Urinary bladder (tissue), 4 donors: ENCODE data around the gene ARID5B. TPM values are rescaled to one million over a fixed set of nuclear protein-coding genes. Genes with fewer than 3 reads are reported as not detected.
"Not testable (repeated sequence)": the region's sequence is repeated elsewhere in the genome, so short reads cannot be mapped to it uniquely, and the experiment has no call there.

ENCODE experiments used
- DNase-seq: peaks from one replicate; pipeline ENCODE4 v3.0.0-alpha.2; 2015; ENCODE audit errors: extremely low spot score
- H3K27ac ChIP-seq: one replicate; pipeline ENCODE4 v1.5.1; 2013; ENCODE audit warnings: low read depth, mild to moderate bottlenecking, moderate library complexity
- H3K36me3 ChIP-seq: one replicate; pipeline ENCODE4 v1.6.1; 2013; ENCODE audit warnings: mild to moderate bottlenecking, moderate library complexity; ENCODE audit not compliant: insufficient read depth
- H3K4me1 ChIP-seq: one replicate; pipeline ENCODE4 v1.6.1; 2013; ENCODE audit warnings: mild to moderate bottlenecking, moderate library complexity; ENCODE audit not compliant: insufficient read depth
- H3K4me3 ChIP-seq: one replicate; pipeline ENCODE4 v1.5.1; 2013; ENCODE audit warnings: low read depth, low read length
- WGBS: extraction: QIAGEN DNeasy Blood & Tissue Kit; methylation state at CpG from one replicate; pipeline ENCODE4 v1.1.7; 2013; 5-methylcytosine and 5-hydroxymethylcytosine counted together
- polyA plus RNA-seq: library from polyadenylated mRNA; stranded (reverse); fragments of 200-250 nt; gene quantifications from one replicate; pipeline ENCODE4 v1.2.3, GENCODE V29; 2013
- total RNA-seq: library from RNA; depleted of rRNA; stranded (reverse); fragments of >200 nt; gene quantifications from one replicate; pipeline ENCODE4 v1.2.3, GENCODE V29; 2014
- donor health status: healthy with polysubstance abuse.
- donor health status: healthy.

The ARID5B gene
- total RNA-seq (52.5 TPM), polyA plus RNA-seq (23.5 TPM)

- under 1% methylated on average over 34 of the region's 34 CpGs for WGBS
- Histone ChIP-seq H3K36me3 (no peaks in the 10 kb centered on the region), H3K27ac (peak within 1 kb of the TSS; percentile 97), H3K4me1 (no peaks in the 10 kb centered on the region), H3K4me3 (peak within 1 kb of the TSS; percentile 89)
- peak; percentile 57 for DNase-seq
Measured at GRCh38 chr10:61900829-61901792, at the start of gene ARID5B. TSS of gene ARID5B (plus strand) at chr10:61901699. CDS start at chr10:61901710, 11 bp downstream.

DNA sequence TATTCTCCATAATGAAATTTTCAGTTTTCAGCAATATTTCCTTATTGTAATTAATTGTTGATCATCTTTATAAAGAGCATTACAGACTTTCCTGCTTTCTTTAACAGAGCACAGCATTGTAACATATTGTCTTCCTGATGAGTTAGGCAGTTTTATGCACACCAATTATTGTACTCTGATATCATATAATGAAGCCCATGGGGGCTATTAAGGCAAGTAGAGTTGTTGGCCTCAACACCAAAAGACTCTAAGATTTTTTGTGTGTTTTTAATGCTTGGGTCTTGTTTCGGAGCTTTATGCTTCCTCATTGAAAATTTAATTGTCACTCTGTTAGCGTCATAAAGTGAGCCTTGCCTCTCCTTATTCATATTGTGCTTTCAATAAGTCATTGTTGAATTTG is 49.2 kb upstream of the ARID5B start:
- H3K36me3 ChIP-seq = no peaks in the 10 kb centered on the region
- 85% methylated on average over 2 of the region's 2 CpGs for WGBS
- H3K27ac ChIP-seq = no peak overlapping the region
- DNase-seq = no peak
- H3K4me3 ChIP-seq = no peak overlapping the region
- H3K4me1 ChIP-seq = no peaks in the 10 kb centered on the region

- no peak overlapping the region for H3K27ac ChIP-seq
- 91% methylated on average over 3 of the region's 3 CpGs for WGBS
- DNase-seq = no peak
- no peaks in the 10 kb centered on the region for H3K36me3 ChIP-seq
- no peaks in the 10 kb centered on the region for H3K4me1 ChIP-seq
- H3K4me3 ChIP-seq = no peak overlapping the region
Measured at GRCh38 chr10:61855771-61856170, 45.7 kb upstream of the ARID5B start.

DNA sequence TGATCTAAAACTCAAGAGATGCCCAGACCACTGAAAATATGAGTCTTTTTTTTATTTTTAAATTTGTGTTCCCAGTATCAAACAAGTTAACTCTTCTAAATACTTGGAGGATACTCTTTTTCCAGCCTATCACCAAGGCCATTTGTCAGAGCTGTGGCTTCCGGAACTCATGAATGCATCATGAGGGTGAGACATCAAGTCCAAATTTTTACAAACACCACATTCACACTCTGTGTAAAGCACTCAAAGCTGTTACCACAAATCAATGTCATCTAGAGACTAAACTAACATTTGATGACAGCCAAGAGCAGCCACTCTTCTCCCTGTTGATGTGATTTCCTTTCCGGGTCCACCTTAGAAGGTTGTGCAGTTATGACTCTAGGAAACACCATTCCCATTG is 43.8 kb upstream of the ARID5B start:
- Histone ChIP-seq H3K4me1 (no peaks in the 10 kb centered on the region), H3K36me3 (no peaks in the 10 kb centered on the region), H3K4me3 (no peak overlapping the region), H3K27ac (no peak overlapping the region)
- 96% methylated on average over 2 of the region's 2 CpGs for WGBS
- no peak for DNase-seq

DNA sequence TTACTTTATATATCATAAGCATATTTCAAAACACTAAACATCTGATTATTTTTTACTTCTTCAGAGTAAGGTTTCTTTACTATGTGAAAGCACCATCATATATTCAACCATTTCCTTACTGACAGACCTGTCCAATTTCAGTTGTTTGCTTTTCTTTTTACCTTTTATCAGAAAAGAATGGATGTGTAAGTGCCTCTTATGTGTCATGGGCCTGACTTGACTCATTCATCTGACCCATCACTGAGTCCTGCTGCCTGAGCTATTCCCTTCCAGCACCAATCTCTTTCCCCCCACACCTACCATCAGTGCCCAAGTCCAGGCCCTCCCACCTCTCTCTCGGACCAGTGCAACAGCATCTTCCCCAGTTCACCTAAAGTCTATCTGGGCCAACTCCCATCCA is 41.7 kb upstream of the ARID5B start:
- no peaks in the 10 kb centered on the region for H3K36me3 ChIP-seq
- no peaks in the 10 kb centered on the region for H3K4me1 ChIP-seq
- no peak for DNase-seq
- no peak overlapping the region for H3K27ac ChIP-seq
- H3K4me3 ChIP-seq = no peak overlapping the region
- 98% methylated on average over 1 of the region's 1 CpG for WGBS

DNA sequence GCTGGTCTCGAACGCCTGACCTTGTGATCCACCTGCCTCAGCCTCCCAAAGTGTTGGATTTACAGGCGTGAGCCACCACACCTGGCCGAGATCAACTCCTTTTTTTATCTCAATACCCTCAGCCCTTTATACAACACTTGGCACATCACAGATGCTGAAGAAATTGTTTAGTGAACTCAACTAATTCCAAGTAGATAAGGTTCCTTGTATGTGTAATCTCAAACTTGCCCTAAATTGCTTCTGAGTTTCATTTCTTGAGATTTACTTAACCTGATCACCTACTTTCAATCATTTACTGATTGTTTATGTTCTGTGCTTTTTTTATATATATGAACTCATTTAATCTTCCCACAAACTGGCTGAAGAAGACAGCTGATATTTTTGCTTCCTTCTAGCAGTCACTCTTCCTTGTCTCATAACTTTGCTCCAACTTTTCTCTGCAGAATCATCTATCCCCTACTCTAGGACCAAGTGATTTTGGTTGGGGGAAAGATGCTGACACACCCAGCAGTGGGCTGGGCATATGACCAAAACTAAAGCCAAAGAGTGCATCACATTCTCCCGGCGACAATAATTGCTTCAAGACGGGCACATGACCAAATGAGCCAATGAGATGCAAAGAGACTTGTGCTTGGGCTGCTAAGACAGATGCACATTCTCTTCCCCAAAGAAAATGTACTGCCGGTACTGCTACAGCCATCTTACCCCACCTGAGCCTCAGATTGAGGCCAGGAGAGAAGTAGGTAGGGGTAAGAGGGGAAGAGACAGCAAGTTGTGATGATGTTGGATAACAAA is 40.3 kb upstream of the ARID5B start:
- H3K36me3 ChIP-seq = no peaks in the 10 kb centered on the region
- no peaks in the 10 kb centered on the region for H3K4me1 ChIP-seq
- DNase-seq = no peak
- no peak overlapping the region for H3K27ac ChIP-seq
- H3K4me3 ChIP-seq = no peak overlapping the region
- 80% methylated on average over 8 of the region's 8 CpGs for WGBS

DNA sequence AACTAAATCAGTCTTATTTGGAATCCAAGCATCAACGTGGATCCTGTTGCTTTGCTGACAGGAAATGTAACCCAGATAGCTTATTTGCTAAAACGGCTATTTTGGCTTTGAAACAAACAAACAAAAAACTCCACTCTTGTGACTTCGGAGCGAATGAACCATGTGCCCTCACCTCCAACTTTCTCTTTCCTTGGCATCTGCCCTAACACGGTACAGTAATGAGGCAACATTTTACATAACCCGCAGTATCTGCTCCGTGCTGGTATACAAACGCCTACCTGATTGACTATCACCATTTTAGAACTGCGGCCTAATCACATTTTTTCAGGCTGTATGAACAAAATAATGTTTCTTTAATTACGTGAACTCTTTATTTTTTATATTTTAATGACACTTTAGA is 37.5 kb upstream of the ARID5B start:
- Histone ChIP-seq H3K4me3 (no peak overlapping the region), H3K27ac (no peak overlapping the region), H3K36me3 (no peaks in the 10 kb centered on the region), H3K4me1 (no peaks in the 10 kb centered on the region)
- 84% methylated on average over 10 of the region's 10 CpGs for WGBS
- no peak for DNase-seq

DNA sequence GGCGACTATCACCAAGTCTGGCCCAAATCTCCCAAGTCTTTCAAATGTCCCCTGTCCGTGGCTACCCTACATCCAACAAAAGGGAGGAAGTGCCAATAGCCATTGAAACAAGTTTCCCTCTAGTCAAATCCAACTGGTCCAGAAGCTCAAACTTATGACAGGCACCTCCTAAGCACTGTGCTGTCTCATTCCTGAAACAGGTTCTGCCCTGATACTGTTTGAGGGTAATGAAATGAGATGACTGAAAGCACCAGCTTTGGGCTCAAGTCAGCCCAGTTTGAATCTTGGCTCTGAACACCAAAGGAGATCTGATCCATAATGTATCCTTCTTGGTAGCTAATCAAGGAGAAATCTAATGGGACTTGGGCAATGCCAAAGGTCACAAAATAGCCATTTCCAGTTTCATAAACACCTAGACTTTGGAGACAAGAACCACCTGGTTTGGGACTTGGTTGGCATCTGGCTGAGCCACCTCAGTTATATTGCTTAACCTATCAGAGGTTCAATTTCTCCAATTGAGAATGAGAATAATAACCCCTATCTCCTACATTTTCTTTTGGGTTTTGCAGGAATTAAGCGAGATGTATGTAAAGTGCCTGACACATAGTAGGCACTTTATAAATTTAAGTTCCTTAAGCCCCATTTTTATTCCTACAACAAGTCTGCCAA is 34.7 kb upstream of the ARID5B start:
- Histone ChIP-seq H3K4me3 (no peak overlapping the region), H3K4me1 (no peaks in the 10 kb centered on the region), H3K36me3 (no peaks in the 10 kb centered on the region), H3K27ac (no peak overlapping the region)
- DNase-seq = no peak
- WGBS = 89% methylated on average over 3 of the region's 3 CpGs

GRCh38 chr10:61867374-61867773 is 34.1 kb upstream of the ARID5B start:
- H3K4me3 ChIP-seq, H3K27ac ChIP-seq, H3K36me3 ChIP-seq, H3K4me1 ChIP-seq, DNase-seq: not testable (repeated sequence)
- WGBS = 82% methylated on average over 22 of the region's 22 CpGs

DNA sequence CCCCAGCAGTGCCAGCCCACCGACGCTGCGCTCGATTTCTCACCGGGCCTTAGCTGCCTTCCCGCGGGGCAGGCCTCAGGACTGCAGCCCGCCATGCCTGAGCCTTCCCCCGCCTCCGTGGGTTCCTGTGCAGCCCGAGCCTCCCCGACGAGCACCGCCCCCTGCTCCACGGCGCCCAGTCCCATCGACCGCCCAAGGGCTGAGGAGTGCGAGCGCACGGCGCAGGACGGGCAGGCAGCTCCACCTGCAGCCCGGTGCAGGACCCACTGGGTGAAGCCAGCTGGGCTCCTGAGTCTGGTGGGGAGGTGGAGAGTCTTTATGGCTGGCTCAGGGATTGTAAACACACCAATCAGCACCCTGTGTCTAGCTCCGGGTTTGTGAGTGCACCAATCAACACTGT is 33.7 kb upstream of the ARID5B start:
- WGBS = 70% methylated on average over 25 of the region's 25 CpGs
- H3K4me3 ChIP-seq, DNase-seq, H3K4me1 ChIP-seq, H3K36me3 ChIP-seq, H3K27ac ChIP-seq: not testable (repeated sequence)

GRCh38 chr10:61869041-61869675 is 32.3 kb upstream of the ARID5B start:
- no peak overlapping the region for H3K27ac ChIP-seq
- H3K36me3 ChIP-seq = no peaks in the 10 kb centered on the region
- 81% methylated on average over 8 of the region's 8 CpGs for WGBS
- H3K4me1 ChIP-seq = no peaks in the 10 kb centered on the region
- no peak overlapping the region for H3K4me3 ChIP-seq
- no peak for DNase-seq

- no peak overlapping the region for H3K27ac ChIP-seq
Measured at GRCh38 chr10:61869774-61870525, 31.5 kb upstream of the ARID5B start.

DNA sequence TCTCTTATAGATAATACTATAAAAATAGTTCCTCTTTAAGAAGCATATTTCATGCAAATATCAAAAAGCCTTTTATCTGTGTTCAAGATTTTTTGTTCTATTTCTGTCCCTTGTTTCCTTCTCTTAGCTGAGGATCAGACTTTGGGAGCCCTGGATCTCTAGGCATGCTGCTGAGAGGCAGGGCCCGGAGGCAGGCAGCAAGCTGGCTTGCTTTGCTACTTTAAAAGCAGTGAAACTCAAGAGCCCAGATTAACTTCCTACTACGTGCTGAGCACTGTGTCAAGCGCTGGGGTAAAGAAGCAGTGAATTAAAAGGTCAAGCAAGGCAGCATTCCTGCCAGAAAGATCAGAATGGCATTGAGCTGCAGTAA is 31.0 kb upstream of the ARID5B start:
- no peak overlapping the region for H3K4me3 ChIP-seq
- no peaks in the 10 kb centered on the region for H3K36me3 ChIP-seq
- WGBS = 19% methylated on average over 3 of the region's 3 CpGs
- no peak overlapping the region for H3K27ac ChIP-seq
- no peak for DNase-seq
- H3K4me1 ChIP-seq = no peaks in the 10 kb centered on the region

More at GRCh38 chr10:61869774-61870525, 31.5 kb upstream of the ARID5B start:
- no peak overlapping the region for H3K4me3 ChIP-seq
- WGBS = 11% methylated on average over 6 of the region's 6 CpGs
- H3K36me3 ChIP-seq = no peaks in the 10 kb centered on the region
- peak; percentile 54 for DNase-seq
- no peaks in the 10 kb centered on the region for H3K4me1 ChIP-seq
